ENCODE measurements around the gene LCE6A.

LCE6A gene, protein sequence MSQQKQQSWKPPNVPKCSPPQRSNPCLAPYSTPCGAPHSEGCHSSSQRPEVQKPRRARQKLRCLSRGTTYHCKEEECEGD

GRCh38 chr1:152842556-152842955 is at the start of gene LCE6A:
Gene LCE6A (plus strand): TSS chr1:152842856. CDS start chr1:152843521, 665 bp downstream.
- DNase-seq: no peak

DNA sequence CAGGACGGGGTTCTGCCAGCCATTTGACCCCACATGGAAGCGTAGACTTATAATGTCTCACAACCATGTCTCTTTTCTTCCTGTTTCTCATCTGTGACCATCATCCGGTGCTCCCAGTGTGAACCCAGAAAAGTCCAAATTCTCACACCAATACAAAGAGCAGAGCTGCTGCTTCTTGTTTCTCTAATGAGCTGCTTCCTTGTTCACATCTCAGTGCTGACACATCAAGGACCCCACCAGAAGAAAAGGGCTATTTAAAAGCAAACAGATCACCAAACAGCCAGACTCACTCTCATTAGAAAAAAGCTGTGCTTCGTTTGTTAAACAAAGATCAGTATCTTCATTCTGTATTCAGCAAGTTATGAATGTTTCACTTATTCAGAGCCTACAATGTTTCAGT is 47.0 kb upstream of the LCE6A start:
- DNase-seq: no peak

DNA sequence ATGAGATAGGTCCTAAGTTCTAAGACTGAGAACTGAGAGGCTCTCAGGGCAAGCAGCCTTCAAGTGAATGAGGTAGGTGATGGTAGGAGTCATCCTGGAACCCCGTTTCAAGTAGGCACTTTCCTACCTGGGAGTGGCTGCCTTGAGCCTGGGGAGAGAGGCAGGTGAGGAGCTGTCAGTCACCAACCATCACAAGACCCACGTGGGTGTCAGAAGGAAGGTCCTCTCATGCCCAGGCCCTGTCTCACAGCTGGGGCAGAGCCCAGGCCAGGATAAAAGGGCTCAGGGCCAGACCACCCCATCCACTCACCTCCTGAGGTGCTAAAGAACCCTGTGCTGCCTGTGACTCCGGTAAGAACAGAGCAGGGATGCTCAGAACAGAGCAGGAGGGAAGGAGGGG is 46.2 kb upstream of the LCE6A start, which contains the start of gene LCE1D:
TSS of gene LCE1D (plus strand) at position 301 of the 400 bp plus-strand sequence. CDS start 1,074 bp downstream, outside the sequence.
- DNase-seq: no peak

GRCh38 chr1:152801333-152801732 is 41.3 kb upstream of the LCE6A start:
- no peak for DNase-seq

GRCh38 chr1:152806576-152806975 is 36.1 kb upstream of the LCE6A start, which contains the start of gene LCE1C:
Gene LCE1C (minus strand): TSS chr1:152806651. CDS start chr1:152805478, 1,173 bp downstream.
- DNase-seq: no peak

DNA sequence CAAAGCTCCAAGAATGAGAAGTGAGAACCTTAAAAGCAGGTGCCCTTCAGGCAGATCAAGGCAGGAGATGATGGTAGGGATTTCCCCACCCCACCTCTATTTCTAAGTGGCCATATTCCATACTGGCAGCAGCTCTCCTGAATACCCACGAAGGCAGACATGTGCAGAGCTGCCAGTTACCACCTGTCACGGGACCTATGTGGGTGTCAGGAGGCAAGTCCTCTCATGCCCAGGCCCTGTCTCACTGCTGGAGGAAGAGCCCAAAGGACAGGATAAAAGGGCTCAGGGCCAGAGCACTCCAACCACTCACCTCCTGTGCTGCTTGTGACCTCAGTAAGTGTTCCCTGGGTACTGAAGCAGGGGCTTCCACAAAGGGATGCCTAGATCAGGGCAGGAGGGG is 31.6 kb upstream of the LCE6A start:
- no peak for DNase-seq

DNA sequence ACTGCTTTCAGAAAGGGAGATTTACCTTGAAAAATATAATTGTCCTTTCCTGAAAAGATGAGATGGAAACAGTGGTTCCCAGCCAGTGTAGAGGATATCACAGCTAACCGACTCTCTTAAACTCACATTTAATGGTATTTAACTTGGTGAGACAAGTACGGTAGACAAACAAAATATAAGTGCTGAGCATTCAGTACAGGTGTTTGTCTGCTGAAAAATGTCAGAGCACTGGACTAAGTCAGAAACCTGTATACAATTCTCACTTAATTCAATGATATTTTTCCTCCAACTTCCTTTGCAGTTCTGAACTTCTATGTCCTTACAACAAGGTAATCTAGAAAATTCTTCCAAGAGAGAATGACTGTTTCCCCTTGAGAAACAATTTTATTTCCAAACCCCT is 31.0 kb upstream of the LCE6A start, which contains the start of gene LCE1B:
TSS of gene LCE1B (plus strand) at position 301 of the 400 bp plus-strand sequence. CDS start 476 bp downstream, outside the sequence.
- DNase-seq: no peak

GRCh38 chr1:152817309-152817708 is 25.3 kb upstream of the LCE6A start:
- no peak for DNase-seq

GRCh38 chr1:152823294-152823693 is 19.4 kb upstream of the LCE6A start:
- no peak for DNase-seq

DNA sequence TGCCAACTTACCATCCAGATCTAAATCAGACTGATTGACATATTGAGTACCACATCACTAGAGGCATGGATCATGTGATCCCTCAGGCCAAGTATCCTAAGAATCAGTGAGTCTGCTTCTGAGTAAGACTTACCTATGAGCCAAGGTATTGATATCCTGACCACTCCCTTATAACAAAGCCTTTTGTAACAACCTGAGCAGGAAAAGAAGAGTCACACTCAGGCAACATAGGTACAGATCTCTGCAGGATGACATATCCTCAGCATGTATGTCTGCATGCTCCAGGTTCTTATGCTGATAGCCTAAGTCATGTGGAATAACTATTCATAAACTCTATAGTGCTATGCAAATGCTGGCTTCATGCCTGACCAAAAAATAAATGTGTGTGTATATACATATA is 17.7 kb upstream of the LCE6A start:
- no peak for DNase-seq

GRCh38 chr1:152827173-152827572 is 15.5 kb upstream of the LCE6A start, which contains the start of gene LCE1A:
Gene LCE1A (plus strand): TSS chr1:152827473. CDS start chr1:152827473, 0 bp downstream.
- DNase-seq: no peak

- DNase-seq: no peak
These were observed 5.8 kb upstream of the LCE6A start for GRCh38 chr1:152836870-152837269.

- DNase-seq: no peak
These were observed 13.0 kb downstream of the LCE6A start for GRCh38 chr1:152855661-152856060.

DNA sequence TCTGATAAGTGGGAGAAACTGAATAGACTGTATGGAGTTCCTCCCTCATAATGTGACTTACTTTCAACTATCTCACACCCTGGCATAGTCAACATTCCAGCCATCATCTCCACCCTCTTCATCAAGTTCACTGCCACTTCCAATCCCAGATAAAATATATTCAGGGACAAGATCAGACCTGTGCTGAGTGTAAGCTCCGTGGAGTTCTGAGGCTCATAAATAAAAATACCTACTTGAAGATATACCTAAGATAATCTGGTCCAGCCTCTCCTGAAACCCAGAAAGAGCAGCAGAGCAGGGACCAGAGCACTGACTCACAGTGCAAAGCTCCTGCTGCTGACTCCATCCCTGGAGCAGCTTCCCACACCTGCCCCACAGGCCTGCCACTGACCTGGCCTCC is 15.4 kb downstream of the LCE6A start:
- no peak for DNase-seq

DNA sequence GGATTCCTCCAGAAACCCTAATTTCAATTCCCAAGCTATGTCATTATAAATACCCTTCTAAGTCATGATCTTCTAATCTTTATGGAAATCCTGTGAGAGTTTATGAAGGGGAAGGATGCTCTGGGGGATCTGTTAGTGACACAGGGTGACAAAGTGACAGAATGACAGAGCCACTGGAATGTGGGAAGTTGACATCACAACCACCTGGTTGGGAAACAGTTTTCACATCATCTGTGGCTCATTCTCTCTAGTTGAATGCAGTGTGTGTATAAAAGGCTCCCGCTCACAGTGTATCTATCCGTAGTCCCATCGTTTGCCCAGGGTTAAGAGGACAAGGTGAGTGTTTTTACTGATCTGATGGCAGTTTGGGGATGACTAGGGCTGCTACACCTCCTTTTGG is 17.0 kb downstream of the LCE6A start, which contains the start of gene LCE7A:
TSS of gene LCE7A (plus strand) at position 301 of the 400 bp plus-strand sequence. CDS start 702 bp downstream, outside the sequence.
- no peak for DNase-seq

- DNase-seq: no peak
These were observed 17.5 kb downstream of the LCE6A start for GRCh38 chr1:152860129-152860528.

DNA sequence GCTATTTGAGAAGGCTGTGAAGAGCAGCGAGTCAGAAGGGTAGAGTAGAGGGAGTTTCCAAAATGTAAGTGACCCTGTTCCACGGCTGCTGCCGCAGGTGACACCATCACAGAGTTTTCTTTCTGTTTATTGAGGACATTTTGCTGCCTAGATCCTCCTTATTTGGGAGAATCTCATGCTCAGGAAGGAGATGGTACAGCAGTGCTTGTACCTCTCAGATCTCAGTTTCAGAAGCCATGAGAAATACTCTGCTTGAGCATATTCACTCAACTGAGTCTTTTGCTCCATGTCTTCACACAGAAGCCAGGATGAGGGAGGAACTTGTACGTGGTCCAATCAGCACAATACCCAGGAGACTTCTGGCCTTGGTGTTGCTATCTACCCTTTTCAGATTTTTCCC is 18.7 kb downstream of the LCE6A start:
- DNase-seq: no peak

- DNase-seq: no peak
These were observed 21.8 kb downstream of the LCE6A start for GRCh38 chr1:152864443-152864842.

- no peak for DNase-seq
These were observed 23.7 kb downstream of the LCE6A start for GRCh38 chr1:152866321-152866720.

DNA sequence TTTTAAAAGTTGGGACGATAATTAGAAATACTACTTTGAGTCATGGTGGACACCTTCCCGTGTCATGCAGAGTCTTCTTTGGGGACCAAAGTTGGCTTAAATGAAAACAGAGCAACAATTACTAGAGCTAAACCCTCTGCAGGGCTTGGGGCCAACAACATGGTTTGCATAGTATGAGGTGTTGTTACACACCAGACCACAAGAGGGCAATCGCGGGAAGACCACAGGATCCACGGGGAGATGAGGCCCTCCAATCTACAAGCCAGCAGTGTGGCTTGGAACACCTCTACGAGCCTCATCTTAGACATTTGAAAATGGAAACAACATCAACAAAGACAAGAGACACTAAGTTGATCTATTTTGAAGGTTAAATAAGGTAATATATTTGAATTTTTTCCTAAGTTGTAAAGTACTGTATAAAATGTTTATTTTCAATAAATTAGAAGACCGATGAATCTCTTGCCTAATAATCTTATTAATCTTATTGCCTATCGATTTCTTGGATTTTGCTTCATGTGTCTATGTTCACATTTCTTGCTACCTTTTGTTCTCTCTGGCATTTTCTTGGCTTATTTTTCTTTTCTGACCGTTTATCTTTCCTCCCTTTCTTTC is 27.3 kb downstream of the LCE6A start:
- no peak for DNase-seq

DNA sequence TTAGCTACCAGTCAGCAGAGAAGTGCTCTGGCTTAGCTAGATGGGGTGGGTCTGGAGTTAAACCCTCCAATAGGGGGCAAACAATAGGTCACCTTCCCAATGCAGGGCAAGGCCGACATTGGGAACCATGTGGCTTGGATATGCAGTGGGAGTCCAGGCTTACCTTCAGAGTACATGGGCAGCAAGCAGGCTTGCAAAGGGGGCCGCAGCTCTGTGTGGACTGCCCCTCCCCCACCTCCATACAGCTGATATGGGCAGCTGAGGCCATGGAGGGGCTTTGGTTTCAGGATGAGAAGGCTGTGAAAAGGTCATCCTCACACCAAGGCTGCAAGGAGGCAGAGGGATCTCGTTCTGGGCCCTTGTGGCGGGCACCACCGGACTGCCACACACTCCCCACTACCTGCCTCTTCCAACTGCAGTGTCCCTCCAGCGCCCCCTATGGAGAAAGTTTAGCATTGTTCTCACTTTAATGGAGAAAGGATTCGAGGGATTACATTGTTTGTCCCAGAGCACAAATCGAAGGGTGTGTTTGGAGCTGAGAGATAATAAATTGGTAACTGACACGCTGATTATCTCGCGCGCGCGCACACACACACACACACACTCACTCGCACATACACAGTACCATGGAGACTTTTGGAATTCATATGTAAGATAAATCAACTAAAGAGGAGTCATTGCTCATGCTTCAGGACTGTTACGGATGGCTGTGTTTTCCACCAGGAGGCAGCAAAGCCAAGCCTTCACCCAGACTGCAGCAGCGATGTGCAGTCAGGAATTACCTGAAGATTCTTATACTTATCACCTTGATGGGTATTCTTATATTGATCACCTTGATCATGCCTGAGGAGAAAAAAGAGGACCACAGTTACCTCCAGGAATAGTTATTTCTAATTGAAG is 28.4 kb downstream of the LCE6A start:
- no peak for DNase-seq

DNA sequence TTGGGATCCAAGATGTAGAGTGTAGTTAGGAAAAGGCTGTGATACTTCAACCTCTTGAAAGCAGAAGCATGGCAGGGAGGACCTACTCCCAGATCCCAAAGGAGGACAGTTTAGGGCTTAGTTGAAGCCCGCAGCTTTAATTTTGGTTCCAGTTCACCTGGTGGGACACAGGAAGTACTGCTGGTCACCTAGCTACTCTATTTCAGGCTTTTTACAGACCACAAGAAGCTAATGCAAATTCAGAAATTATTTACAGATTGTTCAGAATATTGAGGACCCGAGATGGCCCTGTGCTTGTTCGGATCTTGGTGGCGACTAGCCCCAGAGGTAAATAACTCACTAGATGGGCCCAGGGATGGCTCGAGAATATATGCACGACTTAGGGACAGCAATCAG is 29.1 kb downstream of the LCE6A start:
- no peak for DNase-seq

DNA sequence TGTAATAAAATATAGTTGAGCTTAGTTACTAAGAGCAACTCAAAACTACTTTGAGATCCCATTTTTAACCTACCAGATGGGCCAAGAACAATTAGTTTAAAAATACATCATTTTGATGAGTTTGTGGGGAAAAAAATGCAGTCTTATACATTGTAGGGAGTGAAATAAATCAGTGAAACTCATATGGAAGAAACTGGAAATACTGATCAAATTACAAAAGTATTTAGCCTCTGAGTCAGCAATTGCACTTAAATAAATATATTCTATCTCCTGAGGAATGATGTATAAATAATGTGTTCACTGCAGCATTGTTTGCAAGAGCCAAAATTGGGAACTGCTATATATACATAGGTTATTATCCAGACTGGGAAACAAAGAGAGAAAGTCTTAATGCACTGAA is 30.8 kb downstream of the LCE6A start:
- DNase-seq: no peak

DNA sequence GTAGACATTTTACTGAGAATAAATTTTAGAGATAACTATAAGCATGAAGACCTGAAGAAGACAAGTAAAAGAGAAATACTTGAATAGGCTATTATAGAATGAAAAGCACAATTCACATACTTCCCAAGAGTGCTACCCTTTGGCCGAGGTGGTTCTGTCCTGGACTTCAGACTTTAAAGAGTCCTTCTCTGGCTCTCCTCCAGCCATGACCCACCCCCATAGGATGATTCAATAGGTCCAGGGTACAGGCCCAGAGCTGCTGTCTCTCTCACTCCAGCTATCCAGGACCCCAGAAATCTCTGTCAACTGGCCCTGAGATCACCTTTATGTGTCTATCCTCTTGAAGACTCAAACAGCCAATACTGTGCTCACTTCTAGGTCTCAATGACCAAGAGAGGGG is 34.2 kb downstream of the LCE6A start:
- no peak for DNase-seq

Data from SIG-M5 (cell line).